ENCODE measurements around the gene SERINC1.
A peak's percentile ranks its signal among the peaks of the same experiment; 100 is the strongest.

The SERINC1 gene

DNA sequence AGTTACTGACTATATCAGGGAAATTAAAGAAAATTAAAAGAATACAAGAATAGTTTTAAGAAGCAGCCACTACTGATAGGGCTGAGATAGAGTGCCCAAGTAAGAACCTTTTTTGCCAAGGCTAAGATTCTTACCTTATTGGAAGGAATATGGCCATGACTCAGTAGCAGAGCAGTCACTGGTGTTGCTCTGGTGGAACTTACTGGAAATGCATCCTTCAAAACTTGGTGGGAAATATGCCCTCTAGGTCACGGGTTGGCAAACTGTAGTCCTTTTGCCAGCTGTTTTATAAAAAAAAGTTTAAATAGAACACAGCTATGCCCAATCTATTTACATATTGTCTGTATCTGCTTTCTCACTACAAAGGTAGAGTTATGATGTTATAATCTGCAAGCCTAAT, 66.2 kb downstream of the SERINC1 start:
- no peak overlapping the region for H4K91ac ChIP-seq (ENCODE audit: low read depth, low read length, poor library complexity)
- no peak overlapping the region for H3K18ac ChIP-seq (ENCODE audit: low read length)
- no peak for DNase-seq (ENCODE audit: low spot score)
- no peak overlapping the region for H3K4me2 ChIP-seq (ENCODE audit: insufficient read depth, low read length, poor library complexity, severe bottlenecking)
- H3K4me3 ChIP-seq (ENCODE audit: low read length in 2 of 2): no peak overlapping the region
- H2BK12ac ChIP-seq (ENCODE audit: low read length): no peak overlapping the region
- no peak overlapping the region for H2BK120ac ChIP-seq (ENCODE audit: low read depth, low read length)
- no CpG with 5 or more reads among the region's 1 CpG for WGBS, 2 donors (ENCODE audit: extremely low coverage in 2 of 2, insufficient read length in 2 of 2, insufficient replicate concordance in 1 of 2)
- no peak overlapping the region for H3K14ac ChIP-seq (ENCODE audit: low read length)
- no peak overlapping the region for H2BK15ac ChIP-seq (ENCODE audit: low read length)
- H3K4me1 ChIP-seq (ENCODE audit: control insufficient read depth in 2 of 2, insufficient read depth in 1 of 2, low read depth in 1 of 2, low read length in 2 of 2): peaks cover 1 to 5% of the 10 kb centered on the region in 2 donors
- peaks cover 2% of the 10 kb centered on the region for H3K79me1 ChIP-seq (ENCODE audit: low read depth, low read length)
- H2BK5ac ChIP-seq (ENCODE audit: low read length): no peak overlapping the region
- peaks cover 0 to 47% of the 10 kb centered on the region in 2 donors for H3K36me3 ChIP-seq (replicated peaks in 1 of 2; ENCODE audit: control insufficient read depth in 2 of 2, insufficient read depth in 2 of 2, low read length in 2 of 2)
- no peak overlapping the region for H3K27ac ChIP-seq (replicated peaks; ENCODE audit: low read length)
- no peak overlapping the region for H3K23ac ChIP-seq (ENCODE audit: low read depth, low read length, poor library complexity)
- no peak overlapping the region for H2AK5ac ChIP-seq (ENCODE audit: low read depth, low read length)
- peaks cover 0 to 3% of the 10 kb centered on the region in 2 donors for H3K9me3 ChIP-seq (replicated peaks in 1 of 2; ENCODE audit: control insufficient read depth in 2 of 2, insufficient read depth in 1 of 2, low read depth in 1 of 2, low read length in 2 of 2)
- H2AFZ ChIP-seq (ENCODE audit: low read length): no peak overlapping the region
- no peaks in the 10 kb centered on the region for H3K27me3 ChIP-seq (ENCODE audit: control insufficient read depth in 3 of 3, insufficient read depth in 3 of 3, low read depth in 1 of 3, low read length in 3 of 3)
- H3K4ac ChIP-seq (ENCODE audit: low read length): no peak overlapping the region
- H4K8ac ChIP-seq (ENCODE audit: low read depth, low read length): no peak overlapping the region
- no peak overlapping the region for H3K9ac ChIP-seq (ENCODE audit: low read depth, low read length, poor library complexity)

DNA sequence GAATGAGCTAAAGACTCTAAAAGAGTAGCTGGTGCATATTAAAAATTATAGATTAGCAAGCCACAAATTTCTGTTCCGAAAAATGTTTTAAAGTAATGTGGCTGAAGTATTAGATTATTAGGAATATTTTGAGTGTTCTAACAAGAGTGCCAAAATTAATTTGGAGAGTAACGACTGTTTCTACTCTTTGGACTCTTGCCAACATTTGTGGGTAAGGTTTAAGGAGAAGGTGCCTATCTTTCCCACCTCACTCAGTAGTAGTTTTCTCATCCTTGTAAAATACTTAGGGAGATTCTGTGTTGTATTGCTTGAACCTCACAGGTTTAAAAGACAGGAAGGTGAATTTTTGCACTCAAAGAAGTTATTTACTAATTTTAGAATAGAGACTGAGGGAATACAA, 67.2 kb downstream of the SERINC1 start:
- H3K4me3 ChIP-seq (ENCODE audit: low read length in 2 of 2): no peak overlapping the region
- H3K9me3 ChIP-seq (replicated peaks in 1 of 2; ENCODE audit: control insufficient read depth in 2 of 2, insufficient read depth in 1 of 2, low read depth in 1 of 2, low read length in 2 of 2): peaks cover 0 to 3% of the 10 kb centered on the region in 2 donors
- H2BK15ac ChIP-seq (ENCODE audit: low read length): no peak overlapping the region
- no peak overlapping the region for H4K91ac ChIP-seq (ENCODE audit: low read depth, low read length, poor library complexity)
- no peak overlapping the region for H3K4me2 ChIP-seq (ENCODE audit: insufficient read depth, low read length, poor library complexity, severe bottlenecking)
- H3K9ac ChIP-seq (ENCODE audit: low read depth, low read length, poor library complexity): no peak overlapping the region
- no peak overlapping the region for H2BK120ac ChIP-seq (ENCODE audit: low read depth, low read length)
- no peak overlapping the region for H2AK5ac ChIP-seq (ENCODE audit: low read depth, low read length)
- no peak overlapping the region for H2BK5ac ChIP-seq (ENCODE audit: low read length)
- peaks cover 5% of the 10 kb centered on the region for H3K79me1 ChIP-seq (ENCODE audit: low read depth, low read length)
- no peak overlapping the region for H3K4ac ChIP-seq (ENCODE audit: low read length)
- H4K8ac ChIP-seq (ENCODE audit: low read depth, low read length): no peak overlapping the region
- H3K4me1 ChIP-seq (ENCODE audit: control insufficient read depth in 2 of 2, insufficient read depth in 1 of 2, low read depth in 1 of 2, low read length in 2 of 2): peaks cover 1 to 5% of the 10 kb centered on the region in 2 donors
- no peak overlapping the region for H3K14ac ChIP-seq (ENCODE audit: low read length)
- DNase-seq (ENCODE audit: low spot score): no peak
- no peak overlapping the region for H2BK12ac ChIP-seq (ENCODE audit: low read length)
- no CpG with 5 or more reads among the region's 2 CpGs for WGBS, 2 donors (ENCODE audit: extremely low coverage in 2 of 2, insufficient read length in 2 of 2, insufficient replicate concordance in 1 of 2)
- H3K23ac ChIP-seq (ENCODE audit: low read depth, low read length, poor library complexity): no peak overlapping the region
- H2AFZ ChIP-seq (ENCODE audit: low read length): no peak overlapping the region
- no peaks in the 10 kb centered on the region for H3K27me3 ChIP-seq (ENCODE audit: control insufficient read depth in 3 of 3, insufficient read depth in 3 of 3, low read depth in 1 of 3, low read length in 3 of 3)
- peaks cover 0 to 45% of the 10 kb centered on the region in 2 donors for H3K36me3 ChIP-seq (replicated peaks in 1 of 2; ENCODE audit: control insufficient read depth in 2 of 2, insufficient read depth in 2 of 2, low read length in 2 of 2)
- no peak overlapping the region for H3K27ac ChIP-seq (replicated peaks; ENCODE audit: low read length)
- no peak overlapping the region for H3K18ac ChIP-seq (ENCODE audit: low read length)

DNA sequence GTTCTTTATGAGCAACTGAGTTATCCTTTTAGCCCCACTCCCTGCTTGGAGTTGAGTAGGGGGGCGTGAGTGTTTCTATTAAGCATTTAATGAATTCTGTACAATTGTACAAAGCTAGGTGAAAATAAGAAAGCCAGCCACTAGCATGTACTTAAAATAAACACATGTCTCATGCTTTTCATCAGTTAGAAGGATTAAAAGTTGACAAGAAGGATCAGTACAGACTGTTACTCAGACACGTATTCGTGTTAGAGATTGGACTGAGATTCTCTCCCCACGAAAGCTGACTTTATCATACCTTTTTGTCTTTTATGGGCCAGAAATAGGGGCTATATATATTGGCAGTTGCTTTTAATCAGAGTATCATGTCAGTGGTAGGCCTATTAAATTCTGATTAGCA, 70.5 kb downstream of the SERINC1 start:
- Histone ChIP-seq H3K23ac (ENCODE audit: low read depth, low read length, poor library complexity) (no peak overlapping the region), H2BK120ac (ENCODE audit: low read depth, low read length) (no peak overlapping the region)

DNA sequence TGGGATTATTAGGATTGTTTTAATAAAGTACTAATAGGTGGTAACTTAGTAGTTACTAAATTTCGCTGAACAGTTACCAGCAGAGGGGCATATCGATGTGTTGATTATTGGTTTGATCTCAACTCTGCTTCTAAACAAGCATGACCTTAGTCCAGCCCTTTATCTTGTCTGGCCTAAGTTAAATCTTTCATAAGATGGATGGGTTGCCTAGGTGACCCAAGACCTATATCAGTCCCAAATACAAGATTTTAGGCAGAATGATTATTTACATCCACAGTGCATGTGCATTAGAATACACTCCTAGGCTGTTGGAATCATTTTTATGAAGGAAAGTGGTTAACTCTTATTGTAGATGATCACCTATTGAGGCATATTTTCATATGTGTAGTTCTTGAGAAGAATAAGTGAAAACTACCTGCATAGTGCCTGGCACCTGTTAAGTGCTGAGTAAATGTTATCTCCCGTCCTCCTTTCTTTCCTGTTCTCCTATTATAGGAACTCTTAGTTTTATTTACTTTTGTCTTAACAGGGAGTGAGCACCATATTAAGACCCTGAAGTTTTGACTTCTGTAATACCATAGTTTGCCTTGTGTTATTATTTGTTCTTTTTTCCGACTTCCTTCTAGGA, 71.0 kb downstream of the SERINC1 start:
- Histone ChIP-seq H2AK5ac (ENCODE audit: low read depth, low read length) (no peak overlapping the region), H3K4me1 (ENCODE audit: control insufficient read depth in 2 of 2, insufficient read depth in 1 of 2, low read depth in 1 of 2, low read length in 2 of 2) (peaks cover 3 to 5% of the 10 kb centered on the region in 2 donors), H2BK12ac (ENCODE audit: low read length) (no peak overlapping the region), H4K91ac (ENCODE audit: low read depth, low read length, poor library complexity) (no peak overlapping the region), H3K36me3 (replicated peaks in 1 of 2; ENCODE audit: control insufficient read depth in 2 of 2, insufficient read depth in 2 of 2, low read length in 2 of 2) (peaks cover 0 to 26% of the 10 kb centered on the region in 2 donors), H3K9ac (ENCODE audit: low read depth, low read length, poor library complexity) (no peak overlapping the region), H3K18ac (ENCODE audit: low read length) (no peak overlapping the region), H3K27ac (replicated peaks; ENCODE audit: low read length) (no peak overlapping the region), H2BK5ac (ENCODE audit: low read length) (no peak overlapping the region), H2AFZ (ENCODE audit: low read length) (no peak overlapping the region), H3K9me3 (replicated peaks in 1 of 2; ENCODE audit: control insufficient read depth in 2 of 2, insufficient read depth in 1 of 2, low read depth in 1 of 2, low read length in 2 of 2) (peaks cover 0 to 3% of the 10 kb centered on the region in 2 donors), H3K4me3 (ENCODE audit: low read length in 2 of 2) (peak overlapping the region; percentile 38 to 84), H3K23ac (ENCODE audit: low read depth, low read length, poor library complexity) (no peak overlapping the region), H2BK15ac (ENCODE audit: low read length) (no peak overlapping the region), H3K4me2 (ENCODE audit: insufficient read depth, low read length, poor library complexity, severe bottlenecking) (peak overlapping the region; percentile 49), H3K79me1 (ENCODE audit: low read depth, low read length) (peaks cover 5% of the 10 kb centered on the region), H3K27me3 (ENCODE audit: control insufficient read depth in 3 of 3, insufficient read depth in 3 of 3, low read depth in 1 of 3, low read length in 3 of 3) (no peaks in the 10 kb centered on the region), H3K4ac (ENCODE audit: low read length) (no peak overlapping the region), H4K8ac (ENCODE audit: low read depth, low read length) (no peak overlapping the region), H2BK120ac (ENCODE audit: low read depth, low read length) (no peak overlapping the region), H3K14ac (ENCODE audit: low read length) (no peak overlapping the region)
- DNase-seq (ENCODE audit: low spot score): no peak
- no CpG with 5 or more reads among the region's 4 CpGs for WGBS, 2 donors (ENCODE audit: extremely low coverage in 2 of 2, insufficient read length in 2 of 2, insufficient replicate concordance in 1 of 2)

More for the DNA sequence above, 70.5 kb downstream of the SERINC1 start:
- H3K4me1 ChIP-seq (ENCODE audit: control insufficient read depth in 2 of 2, insufficient read depth in 1 of 2, low read depth in 1 of 2, low read length in 2 of 2): peaks cover 3 to 5% of the 10 kb centered on the region in 2 donors
- H3K9ac ChIP-seq (ENCODE audit: low read depth, low read length, poor library complexity): no peak overlapping the region
- H3K9me3 ChIP-seq (replicated peaks in 1 of 2; ENCODE audit: control insufficient read depth in 2 of 2, insufficient read depth in 1 of 2, low read depth in 1 of 2, low read length in 2 of 2): peaks cover 0 to 3% of the 10 kb centered on the region in 2 donors
- no peak for DNase-seq (ENCODE audit: low spot score)
- no peak overlapping the region for H4K8ac ChIP-seq (ENCODE audit: low read depth, low read length)
- no peak overlapping the region for H2AFZ ChIP-seq (ENCODE audit: low read length)
- no CpG with 5 or more reads among the region's 4 CpGs for WGBS, 2 donors (ENCODE audit: extremely low coverage in 2 of 2, insufficient read length in 2 of 2, insufficient replicate concordance in 1 of 2)
- no peak overlapping the region for H3K18ac ChIP-seq (ENCODE audit: low read length)
- H3K36me3 ChIP-seq (replicated peaks in 1 of 2; ENCODE audit: control insufficient read depth in 2 of 2, insufficient read depth in 2 of 2, low read length in 2 of 2): peaks cover 0 to 30% of the 10 kb centered on the region in 2 donors
- H3K79me1 ChIP-seq (ENCODE audit: low read depth, low read length): peaks cover 5% of the 10 kb centered on the region
- H2BK12ac ChIP-seq (ENCODE audit: low read length): no peak overlapping the region
- H3K14ac ChIP-seq (ENCODE audit: low read length): no peak overlapping the region
- no peak overlapping the region for H3K4me2 ChIP-seq (ENCODE audit: insufficient read depth, low read length, poor library complexity, severe bottlenecking)
- H2AK5ac ChIP-seq (ENCODE audit: low read depth, low read length): no peak overlapping the region
- H2BK5ac ChIP-seq (ENCODE audit: low read length): no peak overlapping the region
- no peak overlapping the region for H3K27ac ChIP-seq (replicated peaks; ENCODE audit: low read length)
- no peak overlapping the region for H3K4ac ChIP-seq (ENCODE audit: low read length)
- peak overlapping the region in 1 of 2 donors; percentile 84 for H3K4me3 ChIP-seq (ENCODE audit: low read length in 2 of 2)
- H2BK15ac ChIP-seq (ENCODE audit: low read length): no peak overlapping the region
- H3K27me3 ChIP-seq (ENCODE audit: control insufficient read depth in 3 of 3, insufficient read depth in 3 of 3, low read depth in 1 of 3, low read length in 3 of 3): no peaks in the 10 kb centered on the region
- no peak overlapping the region for H4K91ac ChIP-seq (ENCODE audit: low read depth, low read length, poor library complexity)
